Measurements from ENCODE around the gene ZNF546.
"Not testable (repeated sequence)": the region's sequence is repeated elsewhere in the genome, so short reads cannot be mapped to it uniquely, and the experiment has no call there.

Gene ZNF546

DNA sequence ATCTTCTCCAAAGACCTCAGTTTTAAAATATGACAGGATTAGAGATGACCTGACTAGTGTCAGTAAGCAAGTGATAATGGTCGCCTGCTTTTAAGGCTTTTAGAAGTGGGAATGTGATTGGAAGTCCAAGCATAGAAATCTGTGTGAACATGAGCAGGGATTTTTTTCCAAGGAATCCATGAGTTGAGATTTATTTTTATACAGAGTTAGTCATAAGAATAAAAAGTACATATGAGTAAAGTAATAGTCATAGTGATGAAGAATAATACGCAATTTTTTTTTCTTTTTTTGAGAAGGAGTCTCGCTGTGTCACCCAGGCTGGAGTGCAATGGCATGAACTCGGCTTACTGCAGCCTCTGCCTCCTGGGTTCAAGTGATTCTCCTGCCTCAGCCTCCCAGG, 1.6 kb downstream of the ZNF546 start:
- TF ChIP-seq ZNF274 (IDR thresholded peaks at IDR 0.05; ENCODE audit: low read depth, low read length): no peak
- H3K4me3 ChIP-seq (ENCODE audit: low read length): no peak overlapping the region

DNA sequence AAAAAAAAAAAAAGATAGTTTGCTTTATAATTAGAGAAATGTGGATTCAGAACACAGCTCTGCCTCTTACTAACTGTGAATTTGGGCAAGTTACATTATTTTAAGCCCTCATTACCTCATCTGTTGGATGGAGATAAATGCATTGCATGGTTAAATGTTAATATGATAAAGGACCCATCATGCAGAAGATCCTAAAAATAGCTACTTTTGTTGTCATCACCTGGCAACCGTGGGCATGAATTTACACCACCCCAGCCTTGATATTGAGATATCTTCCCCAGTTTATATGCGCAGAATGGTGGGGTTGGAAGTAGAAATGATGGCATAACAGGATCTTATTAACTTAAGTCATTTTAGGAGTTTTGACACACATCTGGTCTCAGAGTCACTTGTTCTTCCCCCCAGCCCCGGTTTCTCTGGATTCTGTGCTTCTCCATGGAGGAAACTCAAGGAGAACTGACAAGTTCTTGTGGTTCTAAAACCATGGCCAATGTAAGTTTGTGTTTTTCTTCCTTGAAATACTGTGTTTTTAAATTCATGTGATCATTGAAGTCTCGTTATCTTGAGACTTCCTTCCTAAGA, 8.9 kb downstream of the ZNF546 start:
- TF ChIP-seq ZNF274 (IDR thresholded peaks at IDR 0.05; ENCODE audit: low read depth, low read length): no peak

DNA sequence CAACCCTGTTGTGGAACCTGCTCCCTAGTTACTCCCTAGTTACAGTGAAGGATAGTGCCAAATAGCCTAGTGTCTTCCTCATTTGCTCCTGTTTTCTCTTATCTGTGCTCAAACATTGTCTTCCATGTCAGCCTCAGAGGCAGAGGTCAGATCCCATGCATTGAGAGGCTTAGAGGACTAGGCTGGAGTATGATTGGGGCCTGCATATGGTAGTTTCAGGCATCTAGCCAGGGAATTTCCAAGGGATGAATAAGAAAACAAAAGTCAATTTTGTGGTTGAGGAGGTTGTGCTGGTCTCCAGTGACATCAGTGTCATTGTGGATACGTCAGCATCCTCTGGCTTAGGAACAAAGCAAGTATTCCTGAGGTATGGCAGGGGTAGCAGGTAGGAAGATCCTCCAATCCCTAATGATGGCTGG, 9.4 kb downstream of the ZNF546 start:
- TF ChIP-seq ZNF274 (IDR thresholded peaks at IDR 0.05; ENCODE audit: low read depth, low read length): no peak
- no peak overlapping the region for H3K4me3 ChIP-seq (ENCODE audit: low read length)

More for the DNA sequence above, 8.9 kb downstream of the ZNF546 start:
- no peak overlapping the region for H3K4me3 ChIP-seq (ENCODE audit: low read length)

DNA sequence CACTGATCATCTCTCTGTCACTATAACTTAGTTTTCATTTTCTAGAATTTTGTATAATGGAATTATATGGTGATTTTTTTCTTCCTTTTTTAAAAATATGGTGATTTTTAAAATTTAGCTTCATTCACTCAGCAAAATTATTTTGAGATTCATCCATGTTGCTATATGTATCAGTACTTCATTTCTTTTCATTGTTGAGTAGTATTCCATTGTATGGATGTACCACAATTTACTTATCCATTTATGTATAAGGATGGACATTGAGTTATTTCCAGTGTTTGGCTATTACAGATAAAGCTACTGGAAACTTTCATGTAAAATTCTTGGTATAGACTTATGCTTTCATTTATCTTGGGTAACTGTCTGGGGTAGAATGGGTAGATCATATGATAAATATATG, 12.8 kb downstream of the ZNF546 start:
- no peak overlapping the region for H3K4me3 ChIP-seq (ENCODE audit: low read length)
- no peak for TF ChIP-seq ZNF274 (IDR thresholded peaks at IDR 0.05; ENCODE audit: low read depth, low read length)

DNA sequence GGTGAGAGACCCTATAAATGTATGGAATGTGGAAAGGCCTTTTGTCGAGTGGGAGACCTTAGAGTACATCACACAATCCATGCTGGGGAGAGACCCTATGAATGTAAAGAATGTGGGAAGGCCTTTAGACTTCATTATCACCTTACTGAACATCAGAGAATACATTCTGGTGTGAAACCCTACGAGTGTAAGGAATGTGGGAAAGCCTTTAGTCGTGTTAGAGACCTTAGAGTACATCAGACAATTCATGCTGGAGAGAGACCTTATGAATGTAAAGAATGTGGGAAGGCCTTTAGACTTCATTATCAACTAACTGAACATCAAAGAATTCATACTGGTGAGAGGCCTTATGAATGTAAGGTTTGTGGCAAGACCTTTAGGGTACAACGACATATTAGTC, 17.1 kb downstream of the ZNF546 start:
- H3K4me3 ChIP-seq (ENCODE audit: low read length): no peak overlapping the region
- TF ChIP-seq ZNF274 (IDR thresholded peaks at IDR 0.05; ENCODE audit: low read depth, low read length): no peak; the same call in 1 of the 2 replicates

GRCh38 chr19:40023969-40024368, 27.1 kb downstream of the ZNF546 start:
- no peak overlapping the region for H3K4me3 ChIP-seq (ENCODE audit: low read length)
- TF ChIP-seq ZNF274 (IDR thresholded peaks at IDR 0.05; ENCODE audit: low read depth, low read length): no peak

DNA sequence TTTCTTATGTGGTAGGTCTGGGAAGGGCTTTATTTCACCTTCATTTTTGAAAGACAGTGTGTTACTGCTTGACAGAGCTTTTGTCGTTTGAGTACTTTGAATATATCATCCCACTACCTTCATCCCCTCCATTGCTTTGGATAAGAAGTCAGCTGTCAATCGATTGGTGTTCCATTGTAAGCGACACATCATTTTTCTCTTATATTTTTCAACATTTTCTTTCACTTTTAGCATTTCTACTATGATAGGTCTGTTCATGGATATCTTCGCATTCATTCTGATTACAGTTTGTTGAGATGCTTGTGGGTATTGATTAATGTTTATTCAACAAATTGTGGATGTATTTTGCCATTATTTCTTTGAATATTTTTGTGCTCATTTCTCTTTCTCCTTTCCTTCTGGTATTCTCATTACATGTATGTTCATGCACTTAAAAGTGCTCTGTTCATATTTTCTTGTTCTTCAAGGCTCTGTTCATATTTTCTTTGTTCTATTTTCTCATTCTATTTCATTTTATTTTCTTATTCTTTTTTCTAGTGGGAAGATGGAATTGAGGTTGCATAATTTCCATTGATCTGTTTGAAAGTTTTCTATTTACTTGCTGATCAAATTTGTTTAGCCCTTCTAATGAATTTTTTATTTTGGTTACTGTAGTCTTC, 29.2 kb downstream of the ZNF546 start:
- H3K4me3 ChIP-seq (ENCODE audit: low read length): no peak overlapping the region
- no peak for TF ChIP-seq ZNF274 (IDR thresholded peaks at IDR 0.05; ENCODE audit: low read depth, low read length)

DNA sequence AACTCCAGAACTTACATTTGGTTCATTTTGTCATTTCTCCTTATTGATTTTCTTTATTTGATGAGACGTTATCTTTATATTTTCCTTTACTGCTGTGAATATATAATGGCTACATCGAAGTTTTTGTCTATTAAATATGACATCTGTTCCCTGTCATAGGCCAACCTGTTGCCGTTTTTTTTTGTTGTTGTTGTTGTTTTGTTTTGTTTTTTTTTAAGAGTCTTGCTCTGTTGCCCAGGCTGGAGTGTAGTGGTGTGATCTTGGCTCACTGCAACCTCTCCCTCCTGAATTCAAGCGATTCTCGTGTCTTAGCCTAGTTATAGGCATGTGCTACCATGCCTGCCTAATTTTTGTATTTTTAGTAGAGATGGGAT, 29.7 kb downstream of the ZNF546 start:
- no peak overlapping the region for H3K4me3 ChIP-seq (ENCODE audit: low read length)
- no peak for TF ChIP-seq ZNF274 (IDR thresholded peaks at IDR 0.05; ENCODE audit: low read depth, low read length)

GRCh38 chr19:40033989-40034560, 37.2 kb downstream of the ZNF546 start:
- no peak overlapping the region for H3K4me3 ChIP-seq (ENCODE audit: low read length)

DNA sequence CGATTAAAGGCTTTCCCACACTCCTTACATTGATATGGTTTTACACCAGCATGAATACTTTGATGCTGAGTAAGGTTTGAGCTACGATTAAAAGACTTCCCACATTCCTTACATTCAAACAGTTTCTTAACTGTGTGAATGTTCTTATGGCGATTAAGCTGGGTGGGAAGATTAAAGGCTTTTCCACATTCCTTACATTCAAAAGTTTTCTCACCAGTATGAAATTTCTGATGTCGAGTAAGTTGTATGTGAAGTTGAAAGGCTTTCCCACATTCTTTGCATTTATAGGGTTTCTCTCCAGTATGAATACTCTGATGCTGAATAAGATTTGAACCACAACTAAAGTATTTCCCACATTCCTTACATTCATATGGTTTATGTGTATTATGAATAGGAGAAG, 39.1 kb downstream of the ZNF546 start:
- no peak overlapping the region for H3K4me3 ChIP-seq (ENCODE audit: low read length)
- no peak for TF ChIP-seq ZNF274 (IDR thresholded peaks at IDR 0.05; ENCODE audit: low read depth, low read length)

More at GRCh38 chr19:40033989-40034560, 37.2 kb downstream of the ZNF546 start:
- peak; percentile 63 for TF ChIP-seq ZNF274 (IDR thresholded peaks at IDR 0.05; ENCODE audit: low read depth, low read length)

- not testable (repeated sequence) for H3K4me3 ChIP-seq (ENCODE audit: low read length)
Measured at GRCh38 chr19:40038047-40038446, 41.2 kb downstream of the ZNF546 start.

DNA sequence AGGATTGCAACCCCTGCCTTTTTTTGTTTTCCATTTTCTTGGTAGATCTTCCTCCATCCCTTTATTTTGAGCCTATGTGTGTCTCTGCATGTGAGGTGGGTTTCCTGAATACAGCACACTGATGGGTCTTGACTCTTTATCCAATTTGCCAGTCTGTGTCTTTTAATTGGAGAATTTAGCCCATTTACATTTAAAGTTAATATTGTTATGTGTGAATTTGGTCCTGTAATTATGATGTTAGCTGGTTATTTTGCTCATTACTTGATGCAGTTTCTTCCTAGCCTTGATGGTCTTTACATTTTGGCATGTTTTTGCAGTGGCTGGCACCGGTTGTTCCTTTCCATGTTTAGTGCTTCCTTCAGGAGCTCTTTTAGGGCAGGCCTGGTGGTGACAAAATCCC, 44.9 kb downstream of the ZNF546 start:
- H3K4me3 ChIP-seq (ENCODE audit: low read length): not testable (repeated sequence)

- no peak for TF ChIP-seq ZNF274 (IDR thresholded peaks at IDR 0.05; ENCODE audit: low read depth, low read length)
- H3K4me3 ChIP-seq (ENCODE audit: low read length): no peak overlapping the region
Measured at GRCh38 chr19:40053491-40053890, 56.6 kb downstream of the ZNF546 start.

DNA sequence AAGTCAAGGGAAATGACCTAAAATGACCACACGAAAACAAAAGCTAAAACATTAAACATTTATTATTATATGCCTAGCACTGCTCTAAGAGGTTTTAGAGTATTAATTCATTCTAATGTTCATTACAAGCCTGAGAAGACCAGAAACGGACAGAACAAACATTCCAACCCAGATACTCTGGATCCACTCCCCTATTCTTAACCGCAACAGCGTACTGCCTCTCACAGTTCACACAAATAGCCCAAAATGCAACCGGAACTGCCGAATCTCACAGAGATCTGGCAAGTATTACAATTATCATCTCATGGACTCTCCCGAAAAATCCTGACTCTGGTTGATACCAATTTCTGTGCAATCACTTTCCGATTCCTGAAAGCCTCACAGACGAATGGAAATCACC, 57.8 kb downstream of the ZNF546 start:
- TF ChIP-seq ZNF274 (IDR thresholded peaks at IDR 0.05; ENCODE audit: low read depth, low read length): no peak
- H3K4me3 ChIP-seq (ENCODE audit: low read length): peak overlapping the region; percentile 79

DNA sequence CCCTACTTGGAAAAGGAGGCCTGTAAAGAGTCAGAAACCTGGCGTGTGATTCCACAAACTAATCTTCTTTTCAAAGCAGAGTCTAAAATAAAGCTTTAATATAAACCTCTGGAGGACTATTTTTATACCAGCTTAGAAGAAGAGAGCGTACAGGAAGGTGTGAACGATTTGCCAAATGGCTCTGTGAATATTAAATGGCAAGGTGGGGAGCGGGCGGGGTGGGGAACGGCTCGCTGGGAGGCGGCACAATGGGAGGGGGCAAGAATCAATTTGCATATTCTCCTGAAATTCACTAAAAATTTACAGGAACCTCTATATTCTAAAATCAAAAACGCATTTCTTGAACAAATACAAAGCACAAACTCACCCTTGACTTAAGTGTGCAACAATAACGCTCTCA, 58.2 kb downstream of the ZNF546 start:
- H3K4me3 ChIP-seq (ENCODE audit: low read length): peak overlapping the region; percentile 79
- TF ChIP-seq ZNF274 (IDR thresholded peaks at IDR 0.05; ENCODE audit: low read depth, low read length): no peak
